Activated T-helper 9 cell treated with anti-CD3 and anti-CD28 coated beads, Interleukin-2, amount 50 U/mL, for 16 hours (primary cell): ENCODE measurements around the gene NCOA1.

Source experiments
- DNase-seq: peaks from one replicate; pipeline ENCODE4 v3.0.0-alpha.2; 2020; ENCODE audit warnings: low read depth

The NCOA1 gene

DNA sequence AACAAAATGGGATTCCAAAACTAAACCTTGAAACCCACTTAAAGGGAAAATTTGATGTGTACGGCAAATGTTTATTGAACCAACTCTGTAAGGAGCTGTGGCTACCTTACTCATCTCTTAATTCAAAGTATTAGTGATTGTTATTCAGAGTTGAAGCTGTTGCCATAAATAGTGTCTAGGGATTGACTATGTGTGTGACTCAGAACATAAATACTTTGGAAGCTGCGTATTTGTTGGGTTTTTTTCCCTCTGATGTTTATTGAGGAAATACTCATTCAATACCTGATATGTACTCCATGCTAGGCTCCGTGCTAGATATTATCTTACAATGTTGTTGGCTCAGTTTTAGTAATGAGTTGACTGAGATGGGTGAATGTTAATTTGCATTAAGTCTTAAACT, 211.7 kb downstream of the NCOA1 start:
- DNase-seq, result no peak

DNA sequence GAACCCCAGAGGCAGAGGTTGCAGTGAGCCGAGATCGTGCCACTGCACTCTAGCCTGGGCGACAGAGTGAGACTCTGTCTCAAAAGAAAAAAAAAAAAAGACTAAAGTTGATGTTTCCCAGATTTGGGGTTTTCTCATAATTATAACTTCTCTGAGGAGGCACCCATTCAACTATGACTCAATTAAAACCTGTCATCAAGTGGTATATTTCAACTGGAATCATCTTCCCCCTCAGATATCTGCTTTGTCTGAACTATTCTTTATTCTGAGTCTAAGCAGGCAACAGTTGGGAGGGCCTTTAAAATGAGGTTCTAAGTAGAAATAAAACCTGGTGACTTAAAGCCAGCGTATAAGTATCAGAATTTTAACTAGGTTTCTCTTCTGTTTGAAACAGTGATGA, 213.6 kb downstream of the NCOA1 start:
- DNase-seq, result no peak

DNA sequence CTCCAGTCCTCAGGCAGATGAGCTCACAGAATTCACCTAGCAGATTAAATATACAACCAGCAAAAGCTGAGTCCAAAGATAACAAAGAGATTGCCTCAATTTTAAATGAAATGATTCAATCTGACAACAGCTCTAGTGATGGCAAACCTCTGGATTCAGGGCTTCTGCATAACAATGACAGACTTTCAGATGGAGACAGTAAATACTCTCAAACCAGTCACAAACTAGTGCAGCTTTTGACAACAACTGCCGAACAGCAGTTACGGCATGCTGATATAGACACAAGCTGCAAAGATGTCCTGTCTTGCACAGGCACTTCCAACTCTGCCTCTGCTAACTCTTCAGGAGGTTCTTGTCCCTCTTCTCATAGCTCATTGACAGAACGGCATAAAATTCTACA, 216.1 kb downstream of the NCOA1 start:
- no peak for DNase-seq

DNA sequence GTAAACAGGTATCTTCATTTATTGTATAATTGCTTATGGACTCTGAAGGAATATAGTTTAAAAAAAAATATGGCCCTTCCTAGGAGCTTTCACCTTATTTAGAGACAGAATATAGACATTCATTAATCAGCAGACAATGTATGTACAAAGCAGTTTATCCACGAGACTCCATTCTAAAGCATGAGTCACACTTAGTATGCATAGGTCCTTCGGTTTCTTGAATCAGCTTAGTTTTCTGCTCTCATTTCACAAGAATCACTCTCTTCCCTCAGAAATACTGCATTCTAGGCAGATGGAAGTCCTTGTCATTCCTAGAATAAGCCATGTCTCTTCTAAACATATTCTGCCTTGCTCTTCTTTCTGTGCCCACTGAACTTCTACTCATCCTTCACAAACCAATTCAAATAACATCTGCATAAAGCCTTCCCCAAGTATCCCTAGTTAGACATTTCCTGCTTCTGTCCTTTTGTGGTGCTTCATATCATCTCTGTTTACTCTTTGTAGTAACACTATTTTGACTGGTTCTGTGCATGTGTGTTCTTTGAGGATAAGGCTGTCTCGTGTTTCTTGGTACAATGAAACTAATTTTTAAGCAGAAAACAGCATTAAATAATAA, 217.6 kb downstream of the NCOA1 start:
- no peak for DNase-seq

DNA sequence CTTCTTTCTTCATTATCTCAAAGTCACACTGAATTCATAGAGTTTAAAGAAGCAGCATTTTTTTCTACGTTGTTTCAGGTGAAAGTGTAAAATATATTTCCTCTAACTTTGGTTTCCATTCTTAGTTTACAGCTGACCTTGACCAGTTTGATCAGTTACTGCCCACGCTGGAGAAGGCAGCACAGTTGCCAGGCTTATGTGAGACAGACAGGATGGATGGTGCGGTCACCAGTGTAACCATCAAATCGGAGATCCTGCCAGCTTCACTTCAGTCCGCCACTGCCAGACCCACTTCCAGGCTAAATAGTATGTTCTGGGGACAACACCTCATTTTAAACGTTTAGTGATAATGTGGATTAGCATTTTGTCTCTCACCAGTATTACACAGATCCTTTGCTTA, 219.8 kb downstream of the NCOA1 start:
- no peak for DNase-seq

DNA sequence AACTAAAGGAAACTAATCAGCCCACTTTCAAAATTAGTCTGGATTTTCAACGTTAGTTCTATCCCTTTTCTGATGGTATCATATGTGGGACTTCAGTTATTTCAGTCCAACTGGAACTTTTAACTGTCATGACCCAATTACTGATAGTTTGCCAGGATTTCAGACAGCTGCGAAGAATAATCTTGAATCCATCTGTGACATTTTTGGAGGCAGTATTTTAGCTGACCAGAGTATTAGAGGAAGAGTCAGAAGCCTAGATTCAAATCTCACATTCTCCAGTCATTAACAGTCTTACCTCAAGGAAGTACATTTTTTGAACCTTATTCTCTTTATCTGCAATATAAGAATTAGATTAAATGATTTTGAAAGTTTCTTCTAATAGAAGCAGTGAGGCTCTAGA, 220.8 kb downstream of the NCOA1 start:
- DNase-seq, result no peak

DNA sequence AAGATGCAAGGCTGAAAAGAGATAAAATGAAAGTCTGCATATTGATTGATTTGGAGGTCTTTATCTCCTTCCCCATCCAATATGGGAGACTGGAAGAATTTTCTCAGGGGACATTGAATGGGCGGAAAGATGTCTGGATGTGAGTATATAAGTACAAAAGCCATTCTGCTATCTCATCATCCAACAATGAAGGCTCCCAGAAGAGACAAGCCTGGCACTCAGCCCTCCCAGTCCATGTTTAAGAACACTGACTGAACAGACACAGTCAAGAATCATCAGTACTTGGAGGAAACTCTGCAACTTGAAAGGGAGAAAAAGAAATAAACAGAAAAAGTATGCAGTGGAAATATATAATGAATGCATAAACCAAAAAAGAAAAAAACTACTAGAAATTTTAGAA, 221.2 kb downstream of the NCOA1 start:
- no peak for DNase-seq

DNA sequence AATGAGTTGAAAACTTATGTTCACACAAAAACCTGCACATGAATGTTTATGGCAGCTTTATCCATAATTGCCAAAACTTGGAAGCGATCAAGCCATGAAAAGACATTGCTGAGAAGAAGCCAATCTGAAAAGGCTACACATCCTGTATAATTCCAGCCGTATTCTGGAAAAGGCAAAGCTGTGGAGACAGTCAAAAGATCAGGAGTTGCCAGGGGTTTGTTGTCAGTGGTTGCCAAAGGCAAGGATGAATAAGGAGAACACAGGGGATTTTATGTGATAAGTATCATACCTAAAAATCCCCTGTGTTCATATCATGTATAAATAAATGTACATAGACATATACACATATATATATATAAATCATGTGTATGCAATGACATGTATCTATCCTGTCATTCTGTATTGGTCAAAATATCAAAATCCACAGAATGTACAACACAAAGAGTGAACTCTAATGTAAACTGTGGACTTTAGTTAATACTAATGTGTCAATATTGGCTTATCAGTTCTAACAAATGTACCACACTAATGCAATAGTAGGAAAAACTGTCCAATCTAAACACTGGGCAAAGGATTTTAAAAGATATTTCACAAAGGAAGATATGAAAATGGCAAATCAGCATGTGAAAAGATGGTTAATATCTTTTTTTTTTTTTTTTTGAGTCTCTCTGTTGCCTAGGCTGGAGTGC, 226.4 kb downstream of the NCOA1 start:
- no peak for DNase-seq

DNA sequence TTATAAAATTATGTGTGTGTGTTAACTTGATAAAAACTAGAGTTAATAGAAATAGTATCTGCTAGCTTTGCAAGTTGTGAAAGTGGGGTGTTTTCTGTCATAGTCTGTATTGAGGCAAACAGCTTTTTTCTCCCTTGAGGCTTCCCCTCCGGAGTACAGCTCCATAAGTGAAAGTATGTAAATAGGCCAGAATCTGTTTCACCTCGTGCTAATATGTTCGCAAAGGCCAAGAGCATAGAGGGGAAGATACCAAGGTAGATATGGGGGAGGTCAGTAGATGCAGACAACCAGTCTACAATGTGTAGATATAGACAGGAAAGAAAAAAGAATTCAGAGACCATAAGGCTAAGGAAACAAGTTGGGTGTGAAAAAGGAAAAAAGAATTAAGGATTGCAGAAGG, 229.3 kb downstream of the NCOA1 start:
- no peak for DNase-seq

DNA sequence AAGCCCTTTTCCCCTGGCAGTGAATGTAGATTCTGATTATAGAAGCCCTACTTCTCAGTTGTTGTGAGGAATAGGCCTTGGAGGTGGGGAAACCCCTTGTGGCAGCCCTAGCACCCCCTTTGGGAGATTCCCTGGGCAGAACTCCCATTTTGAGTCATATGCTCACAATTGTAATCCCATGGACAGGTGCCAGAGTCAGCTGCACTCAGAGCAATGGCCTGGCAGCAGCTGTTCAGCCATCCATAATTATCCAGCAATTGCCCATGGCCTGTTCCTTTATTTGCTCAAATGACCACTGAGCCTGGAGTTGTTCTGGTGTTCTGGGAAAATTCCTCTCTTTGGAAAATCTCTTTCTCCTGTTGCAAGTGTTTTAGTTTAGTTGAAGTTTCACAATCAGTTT, 230.4 kb downstream of the NCOA1 start:
- no peak for DNase-seq

DNA sequence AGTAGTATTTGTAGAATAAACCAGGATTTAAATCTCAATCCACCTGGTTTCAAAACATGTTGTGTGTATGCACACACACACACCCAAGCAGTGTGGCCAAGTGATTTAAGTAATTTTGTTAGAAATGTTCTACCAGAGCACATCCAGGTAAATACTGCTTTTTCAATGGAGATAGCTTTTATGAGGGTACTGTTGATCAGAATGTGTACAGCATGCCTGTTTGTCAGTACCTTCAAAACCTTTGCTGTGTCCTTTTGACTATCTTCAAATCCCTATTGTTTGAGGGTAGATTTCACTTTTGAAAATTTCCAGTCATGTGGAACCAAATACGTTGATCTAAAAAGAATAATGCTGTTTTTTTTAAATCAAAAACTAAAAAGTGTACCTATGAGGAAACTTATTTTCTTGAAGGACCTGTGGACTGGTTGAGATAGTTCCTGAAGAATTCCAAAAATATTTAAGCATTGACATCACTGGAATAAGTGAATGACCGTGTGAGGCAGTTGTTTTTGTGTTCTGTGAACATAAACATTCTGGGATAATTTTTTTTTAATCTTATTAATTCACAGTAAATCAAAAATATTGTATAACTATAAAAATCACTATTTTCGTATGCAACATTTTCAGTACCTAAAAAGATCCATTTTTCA, 231.2 kb downstream of the NCOA1 start:
- no peak for DNase-seq

DNA sequence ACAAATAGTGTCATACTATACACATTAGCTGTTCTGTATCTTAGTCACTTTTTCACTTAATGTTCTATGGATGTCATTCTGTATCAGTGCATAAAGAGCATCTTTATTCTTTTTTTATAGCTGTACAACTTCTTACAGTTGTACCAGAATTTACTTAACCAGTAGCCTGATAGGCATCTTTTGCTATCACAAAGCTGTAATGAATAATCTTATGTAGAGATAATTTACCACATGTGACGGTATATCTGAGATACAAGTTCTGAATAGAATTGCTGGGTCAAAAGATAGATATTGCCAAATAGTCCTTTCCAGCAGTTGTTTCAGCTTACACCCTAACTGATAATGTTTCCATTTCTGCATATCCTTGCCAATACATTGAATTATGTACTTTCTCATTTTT, 232.1 kb downstream of the NCOA1 start:
- no peak for DNase-seq

DNA sequence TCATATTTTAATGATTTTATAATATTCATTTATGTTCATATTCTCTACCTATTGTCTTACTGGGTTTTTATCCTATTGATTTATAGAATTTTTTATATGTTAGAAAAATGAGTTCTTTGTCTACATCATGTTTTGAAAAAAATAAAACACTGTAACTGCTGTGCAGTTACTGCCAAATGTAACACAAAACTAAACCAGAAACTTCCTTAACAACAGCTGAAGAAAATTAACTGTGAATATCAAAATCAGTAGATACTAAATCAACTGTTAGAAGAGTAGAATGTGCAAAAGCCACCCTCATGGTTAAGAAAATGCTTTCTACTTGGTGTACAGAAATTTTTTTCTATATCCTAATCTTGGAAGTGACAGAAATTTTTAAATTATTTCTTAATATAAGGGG, 232.6 kb downstream of the NCOA1 start:
- DNase-seq, result no peak

DNA sequence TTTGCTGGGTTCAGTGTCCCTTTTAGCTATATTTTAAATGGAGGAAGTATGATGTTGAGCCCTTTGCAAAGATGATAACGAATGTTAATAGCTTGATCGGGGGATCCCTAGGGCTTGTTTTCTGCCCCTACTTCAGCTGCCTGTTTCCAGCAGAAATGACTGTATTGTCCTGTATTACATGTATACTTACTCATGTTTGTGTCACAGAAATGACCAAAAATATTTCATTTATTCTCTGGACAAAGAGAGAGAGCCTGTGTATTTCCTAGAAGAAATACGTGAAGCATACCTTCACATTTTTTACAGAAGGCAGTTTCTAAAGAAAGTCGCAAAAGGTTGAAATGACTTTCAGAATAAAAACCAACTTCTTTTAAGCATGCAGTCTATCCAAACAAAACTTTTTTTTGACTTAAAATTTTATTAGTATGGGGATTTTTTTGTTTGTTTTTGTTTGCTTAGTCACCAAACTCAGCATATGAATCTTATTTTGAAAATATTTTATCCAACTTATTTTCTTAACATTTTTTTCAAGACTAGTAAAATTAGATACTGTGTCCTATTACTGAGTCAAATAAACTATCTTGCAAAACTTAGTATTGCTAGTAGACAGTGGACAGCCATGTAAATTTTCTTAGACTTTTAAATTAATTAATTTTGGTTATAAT, 233.2 kb downstream of the NCOA1 start:
- no peak for DNase-seq

DNA sequence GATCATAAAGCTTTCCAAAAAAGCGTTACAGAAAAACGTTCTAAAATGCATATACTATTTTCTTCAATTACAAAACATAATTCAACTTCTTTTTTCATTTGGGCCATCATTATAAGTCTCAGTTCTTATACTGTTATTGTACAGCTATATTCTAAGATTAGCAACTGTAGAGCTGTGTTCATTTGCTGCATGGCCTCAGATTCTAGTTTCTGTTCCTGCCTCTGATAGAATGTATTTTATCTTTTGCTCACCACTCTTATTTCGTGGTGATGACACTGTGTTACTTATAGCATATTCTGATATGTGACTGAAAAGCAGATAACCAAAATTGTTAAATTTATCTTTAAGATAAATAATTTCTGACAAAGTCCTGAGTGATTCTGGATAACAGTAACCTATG, 234.9 kb downstream of the NCOA1 start:
- DNase-seq, result no peak

DNA sequence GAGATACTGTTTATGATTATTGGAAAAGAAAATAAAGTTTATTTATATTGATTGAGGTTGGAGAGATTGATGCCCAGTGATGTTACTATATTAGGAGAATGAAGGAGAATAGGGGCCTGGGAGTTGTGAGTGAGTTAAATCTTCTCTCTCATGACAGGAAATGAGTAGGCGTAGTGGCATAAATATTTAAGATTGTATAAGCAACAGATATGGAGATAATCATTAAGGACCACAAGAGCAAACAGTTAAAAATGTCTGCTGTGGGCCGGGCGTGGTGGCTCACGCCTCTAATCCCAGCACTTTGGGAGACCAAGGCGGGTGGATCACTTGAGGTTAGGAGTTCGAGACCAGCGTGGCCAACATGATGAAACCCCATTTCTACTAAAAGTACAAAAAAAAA, 239.4 kb downstream of the NCOA1 start:
- DNase-seq, result no peak

DNA sequence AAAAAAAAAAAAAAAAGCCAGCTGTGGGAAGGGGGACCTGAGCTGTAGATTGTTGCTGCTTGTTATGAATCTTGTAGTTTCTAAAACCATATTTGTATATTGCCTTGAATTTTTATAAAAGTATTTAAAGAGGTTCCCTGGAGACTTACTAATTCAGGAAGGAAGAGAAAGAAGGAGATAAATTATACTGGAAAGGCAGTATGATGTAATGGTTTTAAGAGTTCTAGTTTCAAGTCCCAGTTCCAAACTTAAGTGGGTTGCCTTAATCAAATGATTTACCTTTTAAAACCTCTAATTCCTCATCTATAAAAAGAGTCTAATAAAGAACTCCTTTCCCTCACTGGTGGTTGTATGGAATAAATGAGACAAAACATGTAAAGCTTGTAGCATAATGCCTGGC, 240.0 kb downstream of the NCOA1 start:
- no peak for DNase-seq

DNA sequence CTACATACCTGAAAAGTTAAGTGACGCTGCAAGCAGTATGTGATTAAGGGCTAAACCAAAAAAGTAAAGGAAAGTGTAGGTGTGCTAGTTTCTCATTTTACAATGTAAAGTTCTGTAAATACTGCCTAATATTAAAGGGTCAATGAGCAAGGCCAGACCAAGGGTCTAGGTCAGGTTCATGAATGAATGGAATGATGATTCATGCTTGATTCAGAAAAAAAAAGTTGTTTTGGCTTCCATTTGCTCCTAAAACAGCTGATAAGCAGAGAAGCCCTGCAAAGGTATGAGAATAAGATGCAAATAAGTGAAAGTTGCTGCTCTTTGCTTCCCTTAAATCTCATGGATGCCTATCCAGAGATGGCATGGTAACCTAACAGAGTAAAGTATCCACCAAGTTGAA, 240.9 kb downstream of the NCOA1 start:
- no peak for DNase-seq

DNA sequence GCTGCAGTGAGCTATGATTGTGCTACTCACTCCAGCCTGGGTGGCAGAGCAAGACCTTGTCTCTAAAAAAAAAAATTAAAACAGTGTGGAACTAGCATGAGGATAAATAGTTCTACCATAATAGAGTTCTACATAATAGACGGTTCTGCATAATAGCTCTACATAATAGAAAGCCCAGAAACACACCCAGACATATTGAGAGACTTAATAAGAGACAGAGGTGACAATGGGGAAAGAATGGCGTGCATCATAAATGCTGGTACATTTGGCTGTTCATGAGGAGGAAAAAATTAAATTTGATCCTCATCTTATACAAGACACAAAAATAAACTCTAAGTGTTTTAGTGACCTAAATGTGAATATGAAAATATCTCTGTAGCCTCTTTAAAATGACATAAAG, 243.7 kb downstream of the NCOA1 start:
- DNase-seq, result no peak

DNA sequence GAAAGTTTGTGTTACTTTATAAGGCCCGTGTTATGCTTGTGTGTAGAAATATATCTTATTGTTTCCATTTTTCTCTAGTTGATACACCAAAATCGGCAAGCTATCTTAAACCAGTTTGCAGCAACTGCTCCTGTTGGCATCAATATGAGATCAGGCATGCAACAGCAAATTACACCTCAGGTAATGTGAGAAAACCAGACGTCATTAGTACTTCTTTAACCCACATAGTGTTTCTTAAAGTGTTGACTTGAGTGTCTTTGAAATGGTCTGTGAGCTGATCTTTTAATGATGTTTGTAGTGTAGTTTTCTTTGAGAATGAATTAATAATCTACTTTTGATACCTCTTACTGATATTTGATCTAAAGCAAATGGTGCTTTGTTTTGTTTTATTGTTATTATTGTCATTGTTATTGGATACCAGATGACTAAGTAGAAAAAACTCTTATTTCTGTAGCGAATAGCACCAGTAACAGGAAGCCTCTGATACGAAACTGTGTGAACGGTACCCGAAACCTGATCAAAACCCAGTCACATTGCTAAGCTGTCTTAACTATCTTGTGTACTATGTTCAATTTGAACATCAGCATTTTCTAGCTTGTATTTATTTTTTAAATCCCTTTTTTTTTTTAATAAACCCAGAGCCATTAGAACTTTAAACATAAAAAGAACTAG, 248.4 kb downstream of the NCOA1 start:
- DNase-seq, result no peak

DNA sequence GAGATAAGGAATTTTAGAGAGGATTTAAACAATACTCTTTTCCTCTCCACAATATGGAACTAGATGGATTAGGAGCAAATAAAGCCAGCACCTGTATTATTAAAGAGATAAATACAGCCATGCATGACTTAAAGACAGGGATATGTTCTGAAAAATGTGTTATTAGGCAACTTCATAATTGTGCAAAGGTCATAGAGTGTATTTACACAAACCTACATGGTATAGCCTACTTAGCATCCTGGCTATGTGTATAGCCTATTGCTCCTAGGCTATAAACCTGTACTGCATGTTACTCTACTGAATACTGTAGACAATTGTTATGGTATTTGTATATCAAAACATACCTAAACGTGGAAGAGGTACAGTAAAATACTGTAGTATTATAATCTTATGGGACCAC, 249.1 kb downstream of the NCOA1 start:
- DNase-seq, result no peak

DNA sequence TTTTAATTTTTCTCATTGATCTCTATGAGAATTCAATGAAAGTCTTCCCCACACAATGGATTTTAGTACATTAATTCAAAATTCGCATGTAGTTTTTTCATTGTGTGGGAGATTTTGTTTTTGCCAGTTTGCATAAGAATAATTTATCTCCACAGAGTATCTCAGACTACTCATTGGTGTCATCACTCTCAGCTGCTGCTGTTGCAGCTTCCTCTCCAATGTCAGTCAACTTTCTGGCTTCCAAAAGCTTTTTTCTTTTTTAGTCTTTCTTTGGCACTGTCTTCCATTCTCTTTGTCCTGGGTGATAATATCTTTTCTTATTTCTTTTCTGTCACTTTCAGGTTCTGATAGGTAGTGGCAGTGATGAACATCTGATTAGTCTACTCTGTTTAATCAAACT, 251.7 kb downstream of the NCOA1 start:
- no peak for DNase-seq

DNA sequence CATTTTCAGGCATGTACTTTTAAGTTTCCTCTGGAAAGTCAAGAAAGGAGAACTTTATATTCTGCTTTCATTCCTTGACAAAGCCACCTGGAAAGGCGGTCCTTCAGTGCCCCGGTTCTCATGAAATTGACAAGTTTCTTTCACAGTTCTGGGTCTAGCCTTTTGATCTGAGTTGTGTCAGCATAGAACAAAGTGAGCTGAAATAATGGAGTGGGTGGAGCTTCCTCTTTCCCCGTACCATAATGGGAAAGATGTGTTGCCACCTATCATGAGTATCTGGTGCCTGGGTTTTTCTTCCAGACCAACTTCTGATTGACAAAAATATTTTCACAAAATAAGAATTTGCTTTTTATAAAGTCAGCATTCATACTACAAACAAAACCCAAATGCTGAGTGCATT, 252.9 kb downstream of the NCOA1 start:
- DNase-seq, result no peak
